Measurements from ENCODE around the gene ADAP1.
A peak's percentile ranks its signal among the peaks of the same experiment; 100 is the strongest.
"Not testable (repeated sequence)": the region's sequence is repeated elsewhere in the genome, so short reads cannot be mapped to it uniquely, and the experiment has no call there.

The ADAP1 gene

DNA sequence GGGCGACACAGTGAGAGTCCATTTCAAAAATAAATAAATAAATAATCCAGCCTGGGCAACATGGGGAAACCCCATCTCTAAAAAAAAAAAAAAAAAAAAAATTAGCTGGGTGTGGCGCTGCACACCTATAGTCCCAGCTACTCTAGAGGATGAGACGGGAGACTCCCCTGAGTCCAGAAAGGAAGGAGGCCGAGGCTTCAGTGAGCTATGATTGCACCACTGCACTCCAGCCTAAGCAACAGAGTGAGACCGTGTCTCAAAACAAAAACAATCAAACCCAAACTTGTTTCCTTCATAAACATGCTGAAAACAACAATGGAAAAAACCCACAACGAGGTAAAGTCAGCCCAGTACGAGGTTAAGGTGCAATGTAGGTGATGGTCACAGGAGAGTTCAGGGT, 19.7 kb upstream of the ADAP1 start:
- DNase-seq, result peak; percentile 33

DNA sequence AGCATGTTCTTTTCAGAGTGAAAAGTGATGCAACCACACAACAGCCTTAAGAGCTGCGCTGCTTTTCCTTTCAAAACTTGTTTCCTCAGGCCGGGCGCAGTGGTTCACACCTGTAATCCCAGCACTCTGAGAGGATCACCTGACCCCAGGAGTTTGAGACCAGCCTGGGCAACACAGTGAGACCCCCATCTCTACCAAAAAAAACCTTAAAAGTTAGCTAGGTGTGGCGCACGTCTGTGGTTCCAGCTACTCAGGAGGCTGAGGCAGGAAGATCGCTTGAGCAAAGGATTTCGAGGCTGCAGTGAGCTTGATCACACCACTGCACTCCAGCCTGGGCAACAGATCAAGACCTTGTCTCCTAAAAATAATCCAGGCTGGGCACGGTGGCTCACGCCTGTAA, 18.8 kb upstream of the ADAP1 start:
- DNase-seq, result no peak

GRCh38 chr7:972676-973309, 18.3 kb upstream of the ADAP1 start:
- no peak for DNase-seq

DNA sequence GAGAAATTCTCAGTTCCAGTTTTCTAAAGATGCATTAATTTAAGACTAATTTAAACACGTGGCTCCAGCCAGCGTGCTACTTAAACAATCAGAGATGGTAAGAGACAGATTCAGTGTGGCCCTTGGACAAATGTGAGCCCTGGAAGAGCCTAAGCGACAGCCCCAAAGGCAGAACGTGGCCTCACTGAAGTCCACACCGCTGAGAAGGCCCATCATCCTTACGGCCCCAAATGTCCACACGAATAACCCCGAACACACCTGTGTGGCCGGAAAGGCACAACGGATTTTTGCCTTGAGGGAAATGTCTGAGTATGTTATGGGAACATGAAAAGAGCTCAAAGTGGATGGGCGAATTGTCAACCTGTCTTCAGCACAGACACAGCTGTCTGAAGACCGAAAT, 17.6 kb upstream of the ADAP1 start:
- DNase-seq, result no peak

DNA sequence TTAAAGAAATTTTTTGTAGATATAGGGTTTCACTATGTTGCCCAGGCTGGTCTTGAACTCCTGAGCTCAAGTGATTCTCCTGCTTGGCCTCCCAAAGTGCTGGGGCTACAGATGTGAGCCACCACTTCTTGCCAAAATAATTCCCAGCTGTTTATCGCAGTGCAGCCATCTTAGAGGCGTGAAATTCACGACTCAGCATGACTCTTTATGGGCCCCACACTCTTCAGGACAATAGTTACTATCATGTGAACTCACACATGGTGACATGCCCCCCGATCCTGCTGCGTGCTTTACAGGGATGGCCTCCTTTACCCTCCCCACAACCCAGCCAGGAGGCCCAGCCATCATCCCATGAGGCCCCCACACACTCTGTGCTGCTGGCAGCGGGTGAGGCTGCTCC, 16.3 kb upstream of the ADAP1 start:
- DNase-seq, result no peak

DNA sequence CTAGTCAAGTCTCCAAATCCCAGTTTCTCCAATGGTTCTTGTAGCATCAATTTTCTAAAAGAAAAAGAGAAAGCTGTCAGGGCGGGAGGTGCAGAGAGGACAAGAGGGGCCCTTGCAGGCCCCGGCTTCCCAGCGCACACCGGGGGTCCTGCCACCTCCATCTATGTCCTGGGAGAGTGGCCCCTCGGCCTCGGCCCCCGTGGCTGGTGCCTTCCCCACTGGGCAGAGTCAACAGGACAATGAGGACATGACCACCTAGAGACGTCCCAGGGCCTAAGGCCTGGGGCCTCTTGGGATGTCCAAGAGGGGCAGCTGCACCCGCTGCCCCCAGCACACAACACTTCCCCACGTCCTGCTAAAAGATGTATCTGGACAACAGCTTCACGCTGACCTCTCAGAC, 14.9 kb upstream of the ADAP1 start:
- DNase-seq, result no peak

DNA sequence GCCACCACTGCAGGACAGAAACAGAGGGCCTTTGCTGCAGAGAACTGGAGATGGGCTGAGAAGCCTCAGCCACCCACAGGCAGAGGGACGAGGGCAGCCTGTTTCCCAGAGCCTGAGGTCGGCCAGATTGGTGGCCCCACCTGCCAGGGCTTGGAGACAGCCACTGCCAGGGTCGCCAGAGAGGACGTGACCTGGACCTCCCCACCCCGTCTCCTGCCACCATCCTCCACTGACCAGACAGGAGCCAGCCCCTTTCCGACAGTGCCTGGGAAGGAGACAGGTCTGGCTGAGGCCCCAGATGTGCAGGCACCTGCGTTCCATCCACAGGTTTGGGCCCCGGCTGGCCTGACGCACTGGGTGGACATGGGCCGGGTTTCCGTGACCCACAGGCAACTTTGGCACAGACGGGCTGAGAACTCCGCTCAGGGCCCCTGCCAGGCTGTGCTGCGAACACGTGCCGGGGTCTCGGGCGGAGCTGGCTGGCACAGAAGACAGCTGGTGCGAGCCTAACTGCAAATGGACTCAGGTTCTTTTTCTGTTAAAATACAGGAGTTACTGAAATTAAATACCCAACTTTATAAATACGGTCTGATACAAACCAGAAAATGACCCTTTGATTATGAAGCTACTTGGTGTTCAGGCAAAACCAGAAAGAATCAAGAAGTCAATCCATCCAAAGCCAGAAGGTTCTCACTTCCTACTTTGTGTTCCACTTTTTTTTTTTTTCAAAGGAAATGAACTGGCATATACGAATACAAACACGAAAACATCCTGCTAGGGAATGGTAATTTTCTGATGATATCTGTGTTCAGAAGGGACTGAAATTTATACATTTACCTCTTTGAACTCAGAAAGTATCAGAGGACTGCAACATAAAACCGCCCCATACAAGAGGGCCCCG, 14.0 kb upstream of the ADAP1 start:
- DNase-seq, result no peak

- DNase-seq, result no peak
Measured at GRCh38 chr7:967361-968082, 13.0 kb upstream of the ADAP1 start.

DNA sequence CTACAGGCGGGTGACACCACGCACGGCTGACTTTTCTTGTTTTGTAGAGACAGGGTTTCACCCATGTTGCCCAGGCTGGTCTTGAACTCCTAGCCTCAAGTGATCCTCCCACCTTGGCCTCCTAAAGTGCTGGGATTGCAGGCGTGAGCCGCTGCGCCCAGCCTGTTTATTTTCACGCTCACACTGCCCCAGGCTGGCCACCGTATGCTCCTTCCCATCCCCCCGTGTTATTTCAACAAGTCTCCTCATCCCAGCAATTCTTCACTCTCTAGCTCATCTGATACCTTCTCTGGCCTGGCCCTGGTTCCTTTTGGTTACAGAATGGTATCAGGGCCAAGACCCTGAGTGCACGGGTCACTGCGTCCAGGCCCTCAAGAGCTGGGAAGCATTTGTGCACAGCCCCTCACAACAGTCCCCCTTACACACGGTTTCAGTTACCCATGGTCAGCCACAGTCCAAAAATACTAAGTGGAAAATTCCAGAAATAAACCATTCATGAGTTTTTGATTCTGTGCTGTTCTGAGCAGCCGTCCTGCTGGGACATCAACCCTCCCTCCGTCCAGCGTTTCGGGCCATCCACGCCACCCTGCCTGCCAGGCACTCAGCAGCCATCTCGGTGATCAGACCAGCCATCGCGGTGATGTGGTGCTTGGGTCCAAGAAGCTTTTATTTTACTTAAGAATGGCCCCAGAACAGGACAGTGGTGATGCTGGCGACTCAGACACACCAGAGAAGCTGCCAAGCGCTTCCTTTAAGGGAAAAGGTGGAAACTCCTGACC, 12.0 kb upstream of the ADAP1 start:
- DNase-seq, result no peak

- no peak for DNase-seq
Measured at GRCh38 chr7:964401-965231, 10.1 kb upstream of the ADAP1 start.

- DNase-seq, result no peak
Measured at GRCh38 chr7:963236-964078, 9.0 kb upstream of the ADAP1 start.

DNA sequence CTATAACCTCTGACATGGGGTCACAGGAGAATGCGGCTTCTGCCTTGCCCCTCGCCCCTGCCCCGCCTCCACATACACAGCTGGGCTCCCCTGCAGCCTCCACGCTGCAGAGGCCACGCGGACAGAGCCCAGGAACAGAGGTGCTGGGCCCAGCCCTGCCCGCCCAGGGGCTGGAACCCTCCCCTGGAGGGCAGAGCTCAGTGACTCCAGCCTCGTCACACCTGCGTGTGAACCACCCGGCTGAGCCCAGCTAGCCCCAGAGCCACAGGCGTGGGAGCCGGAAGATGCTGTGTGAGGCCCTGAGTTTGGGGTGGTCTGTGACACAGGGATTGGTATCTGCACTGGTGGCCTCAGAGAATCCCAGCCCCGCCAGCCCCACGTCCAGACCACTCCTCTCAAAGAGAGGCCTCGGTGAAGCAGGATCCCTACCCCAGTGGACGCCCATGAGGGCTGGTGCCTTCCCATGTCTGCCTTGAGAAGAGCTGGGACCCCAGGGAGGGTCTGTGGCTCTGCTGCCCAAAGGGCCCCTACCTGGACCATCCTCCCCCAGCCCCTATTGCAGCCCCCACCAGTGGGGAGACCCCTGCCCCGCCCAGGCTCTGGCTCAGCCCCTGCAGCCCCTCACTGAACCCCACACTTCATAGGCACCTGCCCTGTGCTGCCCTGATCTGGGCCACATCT, 8.1 kb upstream of the ADAP1 start:
- DNase-seq, result no peak

DNA sequence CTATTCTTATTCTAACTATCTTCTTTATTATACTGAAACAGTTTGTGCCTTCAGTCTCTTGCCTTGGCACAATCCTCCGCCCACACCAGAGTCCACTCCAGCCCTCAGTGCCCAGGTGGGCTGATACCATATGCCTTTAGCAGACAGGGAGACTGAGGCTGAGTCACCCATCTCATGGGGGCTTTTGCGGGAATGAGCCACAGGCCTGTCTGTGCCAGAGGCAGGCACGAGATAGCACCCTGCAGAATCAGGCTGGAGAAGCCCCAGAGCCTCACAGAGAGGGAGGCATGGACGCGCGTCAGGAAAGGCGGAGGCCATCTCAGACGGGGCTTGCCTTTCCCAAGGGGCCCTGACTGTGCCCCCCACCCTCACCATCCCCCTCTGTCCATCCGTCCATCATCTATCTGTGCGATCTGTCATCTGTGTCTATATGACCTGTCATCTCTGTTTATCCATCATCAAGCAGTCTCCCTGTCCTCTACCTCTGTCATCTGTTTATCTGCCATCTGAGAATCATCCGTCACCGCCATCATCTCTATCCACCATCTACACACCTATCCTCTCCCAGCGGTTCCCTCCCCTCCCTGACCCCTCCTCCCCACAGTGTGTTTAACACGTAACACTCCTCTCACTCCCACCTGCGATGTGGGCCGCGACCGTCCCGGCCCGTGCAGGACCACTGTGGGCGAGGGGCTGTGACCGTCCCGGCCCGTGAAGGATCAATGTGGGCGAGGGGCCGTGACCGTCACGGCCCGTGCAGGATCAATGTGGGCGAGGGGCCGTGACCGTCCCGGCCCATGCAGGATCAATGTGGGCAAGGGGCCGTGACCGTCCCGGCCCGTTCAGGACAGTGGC, 7.3 kb upstream of the ADAP1 start:
- DNase-seq, result no peak

- not testable (repeated sequence) for DNase-seq
Measured at GRCh38 chr7:960972-961371, 6.5 kb upstream of the ADAP1 start.

- no peak for DNase-seq
Measured at GRCh38 chr7:960269-960871, 5.9 kb upstream of the ADAP1 start.

DNA sequence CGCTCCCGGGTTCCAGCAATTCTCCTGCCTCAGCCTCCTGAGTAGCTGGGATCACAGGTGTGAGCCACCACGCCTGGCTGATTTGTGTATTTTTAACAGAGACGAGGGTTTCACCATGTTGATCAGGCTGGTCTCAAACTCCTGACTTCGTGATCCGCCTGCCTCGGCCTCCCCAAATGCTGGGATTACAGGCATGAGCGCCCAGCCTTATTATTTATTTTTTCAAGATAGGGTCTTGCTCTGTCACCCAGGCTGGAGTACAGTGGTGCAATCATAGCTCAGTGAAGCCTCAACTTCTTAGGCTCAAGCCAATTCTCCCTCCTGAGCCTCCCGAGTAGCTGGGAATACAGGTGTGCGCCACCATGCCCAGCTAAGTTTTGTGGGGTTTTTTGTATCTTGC, 5.3 kb upstream of the ADAP1 start:
- not testable (repeated sequence) for DNase-seq

- no peak for DNase-seq
Measured at GRCh38 chr7:959271-959670, 4.8 kb upstream of the ADAP1 start.

DNA sequence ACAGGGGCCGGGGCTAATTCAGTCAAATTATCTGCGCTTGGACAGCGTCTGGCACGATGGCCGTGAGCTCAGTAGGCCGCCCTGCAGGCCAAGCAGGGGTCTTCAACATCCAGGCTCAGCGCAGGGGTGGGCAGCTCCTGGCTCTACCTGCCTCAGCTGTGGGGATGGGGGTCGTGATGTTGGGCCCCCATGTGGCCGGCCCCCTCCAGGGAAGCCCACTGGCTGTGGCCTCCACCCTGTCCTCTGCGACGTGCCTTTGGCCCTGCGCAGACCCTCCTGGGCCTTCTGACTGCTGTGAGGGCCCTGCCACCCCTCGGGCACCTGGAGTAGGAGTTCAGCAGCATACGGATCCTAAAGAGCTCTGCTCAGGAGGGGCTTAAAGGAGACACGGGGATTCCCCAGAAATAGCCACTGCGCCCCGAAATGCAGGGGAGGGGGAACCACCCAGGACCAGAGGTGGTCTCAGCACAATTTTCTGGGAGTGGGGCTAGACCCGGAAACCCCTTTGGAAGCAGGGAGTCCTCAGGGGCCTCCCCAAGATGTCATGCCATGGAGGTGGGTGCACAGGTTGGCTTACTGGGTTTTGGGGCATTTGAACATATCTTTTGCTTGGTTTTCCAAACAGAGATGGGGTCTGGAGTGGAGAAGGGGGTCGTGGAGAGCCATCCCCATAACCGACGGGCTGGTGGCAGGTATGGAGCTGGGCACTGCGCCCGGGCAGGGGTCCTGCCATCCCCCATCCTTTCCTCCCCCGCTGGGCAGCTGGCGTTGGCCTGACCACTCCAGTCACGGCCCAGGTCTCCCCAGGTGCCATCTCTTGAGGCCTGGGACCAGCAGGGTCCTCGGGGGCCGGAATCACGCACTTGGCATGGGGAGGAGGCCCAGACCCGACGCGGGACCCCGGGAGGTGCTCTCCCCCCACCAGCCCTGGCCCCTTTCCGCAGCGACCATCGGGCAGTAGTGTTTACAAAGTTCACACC, 4.0 kb upstream of the ADAP1 start:
- DNase-seq, result no peak
